ENCODE data around the gene PCDHB6.
A peak's percentile ranks its signal among the peaks of the same experiment; 100 is the strongest.
"Not testable (repeated sequence)": the region's sequence is repeated elsewhere in the genome, so short reads cannot be mapped to it uniquely, and the experiment has no call there.

Gene PCDHB6

DNA sequence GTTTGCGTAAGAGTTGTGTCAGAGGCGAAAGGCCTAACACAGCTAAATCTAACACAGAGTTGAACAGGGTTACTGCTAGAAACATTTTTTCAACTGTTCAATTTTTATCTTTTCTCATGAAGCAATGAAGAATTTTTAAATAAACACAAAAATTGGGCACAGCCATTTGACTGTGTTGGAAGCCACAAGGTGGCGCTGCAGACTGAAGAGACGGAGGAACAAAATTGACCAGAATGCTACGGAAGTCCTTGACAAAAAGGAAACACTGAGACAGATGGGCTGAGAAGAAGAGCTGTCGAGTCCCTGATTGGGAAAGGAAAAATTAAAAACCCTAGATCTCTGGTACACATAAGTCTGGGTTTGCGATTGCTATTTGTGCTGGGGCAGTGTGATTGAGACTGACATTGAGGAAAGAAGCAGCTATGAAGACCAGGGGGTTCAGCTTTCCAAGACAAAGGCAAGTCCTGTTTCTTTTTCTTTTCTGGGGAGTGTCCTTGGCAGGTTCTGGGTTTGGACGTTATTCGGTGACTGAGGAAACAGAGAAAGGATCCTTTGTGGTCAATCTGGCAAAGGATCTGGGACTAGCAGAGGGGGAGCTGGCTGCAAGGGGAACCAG is 37.1 kb downstream of the PCDHB6 start, which contains the start of gene PCDHB9:
TSS of gene PCDHB9 (plus strand) at position 265 of the 616 bp plus-strand sequence. CDS start at position 423, 158 bp downstream.
- Histone ChIP-seq H3K4me1 (ENCODE audit: control insufficient read depth, insufficient read depth, low read length, poor library complexity, severe bottlenecking) (no peaks in the 10 kb centered on the region), H3K4me3 (ENCODE audit: extremely low read depth, insufficient read depth, low read length, poor library complexity, severe bottlenecking) (no peak within 1 kb of the TSS), H3K27ac (ENCODE audit: low read depth, low read length, severe bottlenecking) (no peak within 1 kb of the TSS), H3K9me3 (ENCODE audit: control insufficient read depth, low read length) (no peaks in the 10 kb centered on the region), H3K36me3 (ENCODE audit: control insufficient read depth, insufficient read depth, low read length) (no peaks in the 10 kb centered on the region)
- WGBS, 2 experiments (ENCODE audit: insufficient coverage in 2 of 2): 44 to 47% methylated on average over 5 to 7 of the region's 9 CpGs

DNA sequence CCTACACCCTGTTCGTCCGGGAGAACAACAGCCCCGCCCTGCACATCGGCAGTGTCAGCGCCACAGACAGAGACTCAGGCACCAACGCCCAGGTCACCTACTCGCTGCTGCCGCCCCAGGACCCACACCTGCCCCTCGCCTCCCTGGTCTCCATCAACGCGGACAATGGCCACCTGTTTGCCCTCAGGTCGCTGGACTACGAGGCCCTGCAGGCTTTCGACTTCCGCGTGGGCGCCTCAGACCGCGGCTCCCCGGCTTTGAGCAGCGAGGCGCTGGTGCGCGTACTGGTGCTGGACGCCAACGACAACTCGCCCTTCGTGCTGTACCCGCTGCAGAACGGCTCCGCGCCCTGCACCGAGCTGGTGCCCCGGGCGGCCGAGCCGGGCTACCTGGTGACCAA is 38.8 kb downstream of the PCDHB6 start:
- WGBS, 2 experiments (ENCODE audit: insufficient coverage in 2 of 2): 97 to 100% methylated on average over 5 to 17 of the region's 37 CpGs
- H3K27ac ChIP-seq (ENCODE audit: low read depth, low read length, severe bottlenecking); H3K9me3 ChIP-seq (ENCODE audit: control insufficient read depth, low read length); H3K36me3 ChIP-seq (ENCODE audit: control insufficient read depth, insufficient read depth, low read length); H3K4me1 ChIP-seq (ENCODE audit: control insufficient read depth, insufficient read depth, low read length, poor library complexity, severe bottlenecking); H3K4me3 ChIP-seq (ENCODE audit: extremely low read depth, insufficient read depth, low read length, poor library complexity, severe bottlenecking): not testable (repeated sequence)

DNA sequence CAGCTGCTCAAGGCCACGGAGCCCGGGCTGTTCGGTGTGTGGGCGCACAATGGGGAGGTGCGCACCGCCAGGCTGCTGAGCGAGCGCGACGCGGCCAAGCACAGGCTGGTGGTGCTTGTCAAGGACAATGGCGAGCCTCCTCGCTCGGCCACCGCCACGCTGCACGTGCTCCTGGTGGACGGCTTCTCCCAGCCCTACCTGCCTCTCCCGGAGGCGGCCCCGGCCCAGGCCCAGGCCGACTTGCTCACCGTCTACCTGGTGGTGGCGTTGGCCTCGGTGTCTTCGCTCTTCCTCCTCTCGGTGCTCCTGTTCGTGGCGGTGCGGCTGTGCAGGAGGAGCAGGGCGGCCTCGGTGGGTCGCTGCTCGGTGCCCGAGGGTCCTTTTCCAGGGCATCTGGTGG is 39.3 kb downstream of the PCDHB6 start:
- H3K27ac ChIP-seq (ENCODE audit: low read depth, low read length, severe bottlenecking); H3K4me3 ChIP-seq (ENCODE audit: extremely low read depth, insufficient read depth, low read length, poor library complexity, severe bottlenecking); H3K9me3 ChIP-seq (ENCODE audit: control insufficient read depth, low read length); H3K36me3 ChIP-seq (ENCODE audit: control insufficient read depth, insufficient read depth, low read length); H3K4me1 ChIP-seq (ENCODE audit: control insufficient read depth, insufficient read depth, low read length, poor library complexity, severe bottlenecking): not testable (repeated sequence)
- 84 to 97% methylated on average over 8 to 11 of the region's 35 CpGs for WGBS, 2 experiments (ENCODE audit: insufficient coverage in 2 of 2)

DNA sequence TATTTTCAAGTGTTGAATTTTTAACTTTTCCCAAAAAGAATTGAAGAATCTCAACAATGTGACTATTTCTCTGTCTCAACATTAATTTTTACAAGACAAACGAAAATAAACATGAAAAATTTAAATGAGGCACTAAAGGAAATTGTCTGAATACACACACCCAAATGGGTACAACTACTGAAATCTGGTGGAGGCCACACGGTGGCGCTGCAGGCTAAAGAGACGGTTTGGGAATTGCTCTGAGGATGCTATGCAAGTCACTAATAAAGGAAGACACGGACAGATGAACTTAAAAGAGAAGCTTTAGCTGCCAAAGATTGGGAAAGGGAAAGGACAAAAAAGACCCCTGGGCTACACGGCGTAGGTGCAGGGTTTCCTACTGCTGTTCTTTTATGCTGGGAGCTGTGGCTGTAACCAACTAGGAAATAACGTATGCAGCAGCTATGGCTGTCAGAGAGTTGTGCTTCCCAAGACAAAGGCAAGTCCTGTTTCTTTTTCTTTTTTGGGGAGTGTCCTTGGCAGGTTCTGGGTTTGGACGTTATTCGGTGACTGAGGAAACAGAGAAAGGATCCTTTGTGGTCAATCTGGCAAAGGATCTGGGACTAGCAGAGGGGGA is 42.4 kb downstream of the PCDHB6 start, which contains the start of gene PCDHB10:
TSS of gene PCDHB10 (plus strand) at position 244 of the 616 bp plus-strand sequence. CDS start at position 444, 200 bp downstream.
- Histone ChIP-seq H3K4me1 (ENCODE audit: control insufficient read depth, insufficient read depth, low read length, poor library complexity, severe bottlenecking) (no peaks in the 10 kb centered on the region), H3K9me3 (ENCODE audit: control insufficient read depth, low read length) (peaks cover 4% of the 10 kb centered on the region), H3K4me3 (ENCODE audit: extremely low read depth, insufficient read depth, low read length, poor library complexity, severe bottlenecking) (peak within 1 kb of the TSS; percentile 14), H3K36me3 (ENCODE audit: control insufficient read depth, insufficient read depth, low read length) (no peaks in the 10 kb centered on the region), H3K27ac (ENCODE audit: low read depth, low read length, severe bottlenecking) (no peak within 1 kb of the TSS)
- WGBS, 2 experiments (ENCODE audit: insufficient coverage in 2 of 2): 24 to 31% methylated on average over 6 to 7 of the region's 10 CpGs

- not testable (repeated sequence) for H3K36me3 ChIP-seq (ENCODE audit: control insufficient read depth, insufficient read depth, low read length); H3K27ac ChIP-seq (ENCODE audit: low read depth, low read length, severe bottlenecking); H3K9me3 ChIP-seq (ENCODE audit: control insufficient read depth, low read length); H3K4me1 ChIP-seq (ENCODE audit: control insufficient read depth, insufficient read depth, low read length, poor library complexity, severe bottlenecking); H3K4me3 ChIP-seq (ENCODE audit: extremely low read depth, insufficient read depth, low read length, poor library complexity, severe bottlenecking)
- WGBS, 2 experiments (ENCODE audit: insufficient coverage in 2 of 2): 76 to 97% methylated on average over 5 to 13 of the region's 37 CpGs
These were observed 44.5 kb downstream of the PCDHB6 start for GRCh38 chr5:141194332-141194731.

GRCh38 chr5:141196363-141196762 is 46.5 kb downstream of the PCDHB6 start:
- Histone ChIP-seq H3K9me3 (ENCODE audit: control insufficient read depth, low read length) (peaks cover 8% of the 10 kb centered on the region), H3K27ac (ENCODE audit: low read depth, low read length, severe bottlenecking) (no peak overlapping the region), H3K4me1 (ENCODE audit: control insufficient read depth, insufficient read depth, low read length, poor library complexity, severe bottlenecking) (no peaks in the 10 kb centered on the region), H3K4me3 (ENCODE audit: extremely low read depth, insufficient read depth, low read length, poor library complexity, severe bottlenecking) (no peak overlapping the region), H3K36me3 (ENCODE audit: control insufficient read depth, insufficient read depth, low read length) (no peaks in the 10 kb centered on the region)
- 78 to 80% methylated on average over 1 of the region's 3 CpGs for WGBS, 2 experiments (ENCODE audit: insufficient coverage in 2 of 2)

DNA sequence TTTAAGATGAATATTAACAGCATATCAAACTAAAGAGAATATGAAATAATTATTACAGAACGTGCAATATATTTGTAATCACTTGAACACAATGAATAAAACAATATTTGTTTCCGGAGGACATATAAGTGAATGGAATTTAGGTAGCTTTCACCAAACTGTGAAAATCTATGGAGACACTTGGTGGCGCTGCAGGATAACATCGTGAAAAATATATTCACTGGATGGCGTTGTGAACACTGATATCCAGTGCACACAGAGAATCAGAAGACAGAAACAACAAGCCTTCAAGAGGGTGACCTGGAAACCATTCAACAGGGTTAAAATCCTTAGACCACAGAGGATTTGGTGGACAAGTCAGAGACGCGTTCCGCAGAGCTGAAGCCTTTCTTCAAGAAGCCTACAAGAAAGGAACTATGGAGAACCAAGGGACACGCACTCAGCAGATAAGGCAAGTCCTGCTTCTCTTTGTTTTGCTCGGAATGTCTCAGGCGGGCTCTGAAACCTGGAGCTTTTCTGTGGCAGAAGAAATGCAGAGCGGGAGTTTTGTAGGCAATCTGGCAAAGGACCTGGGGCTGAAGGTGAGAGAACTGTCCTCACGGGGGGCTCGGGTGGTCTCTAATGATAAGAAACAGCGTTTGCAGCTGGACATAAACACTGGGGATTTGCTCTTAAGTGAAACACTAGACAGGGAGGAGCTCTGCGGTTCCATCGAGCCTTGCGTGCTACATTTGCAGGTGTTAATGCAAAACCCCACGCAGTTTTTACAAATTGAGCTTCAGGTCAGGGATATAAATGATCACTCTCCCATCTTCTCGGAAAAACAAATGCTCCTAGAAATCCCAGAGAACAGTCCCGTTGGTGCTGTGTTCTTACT is 49.7 kb downstream of the PCDHB6 start, which contains the start of gene PCDHB11:
TSS of gene PCDHB11 (plus strand) at position 269 of the 877 bp plus-strand sequence. CDS start at position 417, 148 bp downstream.
- 77 to 86% methylated on average over 16 to 17 of the region's 21 CpGs for WGBS, 2 experiments (ENCODE audit: insufficient coverage in 2 of 2)
- Histone ChIP-seq H3K9me3 (ENCODE audit: control insufficient read depth, low read length) (peaks cover 8% of the 10 kb centered on the region), H3K27ac (ENCODE audit: low read depth, low read length, severe bottlenecking) (no peak within 1 kb of the TSS), H3K4me1 (ENCODE audit: control insufficient read depth, insufficient read depth, low read length, poor library complexity, severe bottlenecking) (no peaks in the 10 kb centered on the region), H3K36me3 (ENCODE audit: control insufficient read depth, insufficient read depth, low read length) (no peaks in the 10 kb centered on the region), H3K4me3 (ENCODE audit: extremely low read depth, insufficient read depth, low read length, poor library complexity, severe bottlenecking) (no peak within 1 kb of the TSS)

DNA sequence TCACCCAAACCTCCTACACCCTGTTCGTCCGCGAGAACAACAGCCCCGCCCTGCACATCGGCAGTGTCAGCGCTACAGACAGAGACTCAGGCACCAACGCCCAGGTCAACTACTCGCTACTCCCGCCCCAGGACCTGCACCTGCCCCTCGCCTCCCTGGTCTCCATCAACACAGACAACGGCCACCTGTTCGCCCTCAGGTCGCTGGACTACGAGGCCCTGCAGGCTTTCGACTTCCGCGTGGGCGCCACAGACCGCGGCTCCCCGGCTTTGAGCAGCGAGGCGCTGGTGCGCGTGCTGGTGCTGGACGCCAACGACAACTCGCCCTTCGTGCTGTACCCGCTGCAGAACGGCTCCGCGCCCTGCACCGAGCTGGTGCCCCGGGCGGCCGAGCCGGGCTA is 51.3 kb downstream of the PCDHB6 start:
- WGBS, 2 experiments (ENCODE audit: insufficient coverage in 2 of 2): 97 to 98% methylated on average over 6 to 11 of the region's 38 CpGs
- H3K4me1 ChIP-seq (ENCODE audit: control insufficient read depth, insufficient read depth, low read length, poor library complexity, severe bottlenecking); H3K4me3 ChIP-seq (ENCODE audit: extremely low read depth, insufficient read depth, low read length, poor library complexity, severe bottlenecking); H3K27ac ChIP-seq (ENCODE audit: low read depth, low read length, severe bottlenecking); H3K9me3 ChIP-seq (ENCODE audit: control insufficient read depth, low read length); H3K36me3 ChIP-seq (ENCODE audit: control insufficient read depth, insufficient read depth, low read length): not testable (repeated sequence)

DNA sequence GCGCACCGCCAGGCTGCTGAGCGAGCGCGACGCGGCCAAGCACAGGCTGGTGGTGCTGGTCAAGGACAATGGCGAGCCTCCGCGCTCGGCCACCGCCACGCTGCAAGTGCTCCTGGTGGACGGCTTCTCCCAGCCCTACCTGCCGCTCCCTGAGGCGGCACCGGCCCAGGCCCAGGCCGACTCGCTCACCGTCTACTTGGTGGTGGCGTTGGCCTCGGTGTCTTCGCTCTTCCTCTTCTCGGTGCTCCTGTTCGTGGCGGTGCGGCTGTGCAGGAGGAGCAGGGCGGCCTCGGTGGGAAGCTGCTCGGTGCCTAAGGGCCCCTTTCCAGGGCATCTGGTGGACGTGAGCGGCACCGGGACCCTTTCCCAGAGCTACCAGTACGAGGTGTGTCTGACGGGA is 51.8 kb downstream of the PCDHB6 start:
- WGBS, 2 experiments (ENCODE audit: insufficient coverage in 2 of 2): 95 to 97% methylated on average over 27 to 28 of the region's 35 CpGs

More for the DNA sequence above, 51.8 kb downstream of the PCDHB6 start:
- not testable (repeated sequence) for H3K27ac ChIP-seq (ENCODE audit: low read depth, low read length, severe bottlenecking); H3K9me3 ChIP-seq (ENCODE audit: control insufficient read depth, low read length); H3K36me3 ChIP-seq (ENCODE audit: control insufficient read depth, insufficient read depth, low read length); H3K4me3 ChIP-seq (ENCODE audit: extremely low read depth, insufficient read depth, low read length, poor library complexity, severe bottlenecking); H3K4me1 ChIP-seq (ENCODE audit: control insufficient read depth, insufficient read depth, low read length, poor library complexity, severe bottlenecking)

Data from mesodermal cell (in vitro differentiated cells).